ENCODE measurements around the gene SFN. TPM values are rescaled to one million over a fixed set of nuclear protein-coding genes. Genes with fewer than 3 reads are reported as not detected.

The SFN gene
- total and polyA plus RNA-seq, 2 donors (not counting 1 experiment from before 2014, with no cell fraction given) = 0.09 to 0.34 TPM

DNA sequence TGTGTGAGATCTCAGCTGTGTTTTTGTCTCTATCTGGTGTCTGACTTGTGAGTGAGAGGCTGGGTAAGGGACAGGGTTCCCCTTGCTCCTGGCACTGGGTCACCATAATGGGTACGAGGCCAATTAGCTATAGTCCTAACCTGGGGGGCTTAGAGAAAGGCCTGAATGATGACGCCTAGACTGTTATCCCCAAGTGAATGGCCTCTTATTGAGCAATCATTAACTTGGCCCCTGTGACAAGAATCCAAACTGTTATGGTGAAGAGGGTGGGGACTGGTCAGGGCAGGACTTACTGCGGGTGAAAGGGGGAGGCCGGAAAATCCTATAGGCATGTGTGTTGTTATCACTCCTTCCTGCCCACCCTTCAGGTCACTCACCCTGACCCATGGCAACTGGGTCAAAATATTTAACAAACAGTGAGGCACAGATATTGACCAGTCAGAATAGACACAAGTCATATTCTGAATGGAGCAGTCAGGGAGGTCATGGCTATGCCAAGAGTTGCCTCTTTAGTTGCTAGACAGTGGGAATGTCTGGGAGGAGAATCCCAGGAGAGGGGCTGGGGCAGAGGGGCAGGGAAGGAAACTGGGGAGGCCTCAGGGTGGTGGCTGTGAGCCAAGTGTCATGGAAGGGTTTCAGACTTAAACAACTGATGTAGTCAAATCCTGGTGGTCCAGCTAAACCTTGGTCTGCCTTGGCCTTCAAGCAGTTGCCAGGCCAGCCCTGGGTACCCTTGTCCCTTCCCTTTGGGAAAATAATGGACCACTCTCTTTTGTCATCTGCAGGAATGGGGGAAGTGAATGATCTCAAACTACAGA, 47.6 kb downstream of the SFN start:
- Histone ChIP-seq H3K36me3 (replicated peaks in 1 of 2; ENCODE audit: control extremely low read depth in 1 of 2, control insufficient read depth in 1 of 2, extremely low read depth in 1 of 2, insufficient read depth in 2 of 2, low read length in 1 of 2) (no peaks in the 10 kb centered on the region), H3K9ac (ENCODE audit: low read length) (no peak overlapping the region), H3K9me3 (ENCODE audit: control extremely low read depth in 1 of 3, control insufficient read depth in 2 of 3, insufficient read depth in 1 of 3, low read length in 2 of 3) (no peaks in the 10 kb centered on the region), H3K4me3 (ENCODE audit: control extremely low read depth in 1 of 5, extremely low read depth in 1 of 5, insufficient read depth in 1 of 5, low read depth in 2 of 5, low read length in 4 of 5) (no peak overlapping the region), H2AFZ (ENCODE audit: insufficient read depth, low read depth, low read length, poor library complexity, severe bottlenecking) (no peak overlapping the region), H3K27ac (ENCODE audit: low read length in 2 of 2) (no peak overlapping the region), H3K4me1 (ENCODE audit: control insufficient read depth in 2 of 2, insufficient read depth in 2 of 2, low read length in 2 of 2) (no peaks in the 10 kb centered on the region), H4K20me1 (ENCODE audit: control insufficient read depth, insufficient read depth, low read length, poor library complexity, severe bottlenecking) (no peaks in the 10 kb centered on the region), H3K4me2 (replicated peaks; ENCODE audit: low read depth, low read length, poor library complexity, severe bottlenecking) (no peak overlapping the region), H3K27me3 (replicated peaks in 1 of 4; ENCODE audit: control extremely low read depth in 1 of 4, control insufficient read depth in 3 of 4, insufficient read depth in 4 of 4, low read length in 3 of 4) (no peaks in the 10 kb centered on the region), H3K79me2 (ENCODE audit: control insufficient read depth, insufficient read depth, low read length) (no peaks in the 10 kb centered on the region)
- WGBS (ENCODE audit: insufficient coverage) = 88% methylated on average over 4 of the region's 4 CpGs
- TF ChIP-seq CTCF (IDR thresholded peaks at IDR 0.05) = no peak
- no peak for TF ChIP-seq EZH2 (IDR thresholded peaks at IDR 0.05; ENCODE audit: borderline replicate concordance, insufficient read depth, low read depth, low read length, poor library complexity, severe bottlenecking)
- DNase-seq = no peak
- peaks cover 8% of the 10 kb centered on the region for H3K27me3 Mint-ChIP-seq
- H3K27ac Mint-ChIP-seq = no peak overlapping the region
- ChIA-PET POLR2A (no interaction called here), CTCF (no interaction called here)
- H3K4me3 Mint-ChIP-seq = no peak overlapping the region
- no peaks in the 10 kb centered on the region for H3K4me1 Mint-ChIP-seq
- intact Hi-C loops (cut with micrococcal nuclease) = no loop called here
- ATAC-seq (ENCODE audit: low read depth) = no peak
- H3K9me3 Mint-ChIP-seq (ENCODE audit: insufficient read depth) = no peaks in the 10 kb centered on the region

GRCh38 chr1:26911399-26912146, 48.6 kb downstream of the SFN start:
- Histone ChIP-seq H3K27me3 (replicated peaks in 1 of 4; ENCODE audit: control extremely low read depth in 1 of 4, control insufficient read depth in 3 of 4, insufficient read depth in 4 of 4, low read length in 3 of 4) (no peaks in the 10 kb centered on the region), H3K36me3 (replicated peaks in 1 of 2; ENCODE audit: control extremely low read depth in 1 of 2, control insufficient read depth in 1 of 2, extremely low read depth in 1 of 2, insufficient read depth in 2 of 2, low read length in 1 of 2) (no peaks in the 10 kb centered on the region), H3K4me1 (ENCODE audit: control insufficient read depth in 2 of 2, insufficient read depth in 2 of 2, low read length in 2 of 2) (no peaks in the 10 kb centered on the region), H3K27ac (ENCODE audit: low read length in 2 of 2) (no peak overlapping the region), H3K4me2 (replicated peaks; ENCODE audit: low read depth, low read length, poor library complexity, severe bottlenecking) (no peak overlapping the region), H3K9me3 (ENCODE audit: control extremely low read depth in 1 of 3, control insufficient read depth in 2 of 3, insufficient read depth in 1 of 3, low read length in 2 of 3) (no peaks in the 10 kb centered on the region), H3K79me2 (ENCODE audit: control insufficient read depth, insufficient read depth, low read length) (no peaks in the 10 kb centered on the region), H4K20me1 (ENCODE audit: control insufficient read depth, insufficient read depth, low read length, poor library complexity, severe bottlenecking) (no peaks in the 10 kb centered on the region), H3K9ac (ENCODE audit: low read length) (no peak overlapping the region), H3K4me3 (ENCODE audit: control extremely low read depth in 1 of 5, extremely low read depth in 1 of 5, insufficient read depth in 1 of 5, low read depth in 2 of 5, low read length in 4 of 5) (no peak overlapping the region), H2AFZ (ENCODE audit: insufficient read depth, low read depth, low read length, poor library complexity, severe bottlenecking) (no peak overlapping the region)
- Mint-ChIP-seq H3K27ac (no peak overlapping the region), H3K4me1 (no peaks in the 10 kb centered on the region), H3K9me3 (ENCODE audit: insufficient read depth) (no peaks in the 10 kb centered on the region), H3K4me3 (no peak overlapping the region), H3K27me3 (peaks cover 8% of the 10 kb centered on the region)
- ChIA-PET POLR2A (no interaction called here), CTCF (no interaction called here)
- no peak for DNase-seq
- intact Hi-C loops (cut with micrococcal nuclease) = no loop called here
- TF ChIP-seq EZH2 (IDR thresholded peaks at IDR 0.05; ENCODE audit: borderline replicate concordance, insufficient read depth, low read depth, low read length, poor library complexity, severe bottlenecking) = no peak
- no peak for TF ChIP-seq CTCF (IDR thresholded peaks at IDR 0.05)
- WGBS (ENCODE audit: insufficient coverage) = 94% methylated on average over 7 of the region's 8 CpGs
- ATAC-seq (ENCODE audit: low read depth) = no peak
